GM13977 (cell line): ENCODE results near the gene VSIG8.

Experiments
- DNase-seq: peaks from one replicate; pipeline ENCODE4 v3.0.0; 2012; ENCODE audit warnings: low spot score
- in situ Hi-C: fragments of 300-500 bp; cut with MboI; formaldehyde crosslinking; loops from one replicate; pipeline ENCODE4 v1.12.0; 2022; ENCODE audit warnings: low sequenced_read_pairs, low pct_unique_long_range_greater_than_20kb, mixed read lengths, inconsistent platforms; ENCODE audit not compliant: unreplicated experiment
- TF ChIP-seq, protein P1 (sequence below): IDR thresholded peaks from 2 replicates; pipeline ENCODE4 v1.5.1; 2012; ENCODE audit warnings: mild to moderate bottlenecking, control low read depth; ENCODE audit not compliant: insufficient read depth; ENCODE audit errors: extremely low read depth, missing control alignments

VSIG8 gene

DNA sequence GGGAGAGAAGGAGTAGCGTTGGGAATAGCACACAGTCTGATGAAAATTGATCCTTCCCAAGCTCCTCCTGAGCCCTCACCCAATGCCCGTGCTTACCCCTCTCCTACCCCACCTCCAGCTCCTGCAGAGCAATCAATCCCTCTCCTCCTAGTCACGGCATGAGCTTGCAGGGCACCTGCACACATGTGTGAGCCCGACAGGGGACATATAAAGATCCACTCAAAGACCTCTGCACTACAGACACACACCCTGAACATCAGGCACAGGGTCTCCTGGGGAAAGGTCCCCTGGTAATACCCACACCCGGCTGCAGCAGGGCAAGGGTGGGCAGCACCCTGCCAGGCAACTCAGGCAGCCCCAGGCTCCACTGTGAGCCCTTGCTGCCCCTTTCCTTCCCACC is 426 bp downstream of the VSIG8 start:
- TF ChIP-seq, protein P1, sequence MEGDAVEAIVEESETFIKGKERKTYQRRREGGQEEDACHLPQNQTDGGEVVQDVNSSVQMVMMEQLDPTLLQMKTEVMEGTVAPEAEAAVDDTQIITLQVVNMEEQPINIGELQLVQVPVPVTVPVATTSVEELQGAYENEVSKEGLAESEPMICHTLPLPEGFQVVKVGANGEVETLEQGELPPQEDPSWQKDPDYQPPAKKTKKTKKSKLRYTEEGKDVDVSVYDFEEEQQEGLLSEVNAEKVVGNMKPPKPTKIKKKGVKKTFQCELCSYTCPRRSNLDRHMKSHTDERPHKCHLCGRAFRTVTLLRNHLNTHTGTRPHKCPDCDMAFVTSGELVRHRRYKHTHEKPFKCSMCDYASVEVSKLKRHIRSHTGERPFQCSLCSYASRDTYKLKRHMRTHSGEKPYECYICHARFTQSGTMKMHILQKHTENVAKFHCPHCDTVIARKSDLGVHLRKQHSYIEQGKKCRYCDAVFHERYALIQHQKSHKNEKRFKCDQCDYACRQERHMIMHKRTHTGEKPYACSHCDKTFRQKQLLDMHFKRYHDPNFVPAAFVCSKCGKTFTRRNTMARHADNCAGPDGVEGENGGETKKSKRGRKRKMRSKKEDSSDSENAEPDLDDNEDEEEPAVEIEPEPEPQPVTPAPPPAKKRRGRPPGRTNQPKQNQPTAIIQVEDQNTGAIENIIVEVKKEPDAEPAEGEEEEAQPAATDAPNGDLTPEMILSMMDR: no peak
- in situ Hi-C loops: no loop called here
- no peak for DNase-seq

DNA sequence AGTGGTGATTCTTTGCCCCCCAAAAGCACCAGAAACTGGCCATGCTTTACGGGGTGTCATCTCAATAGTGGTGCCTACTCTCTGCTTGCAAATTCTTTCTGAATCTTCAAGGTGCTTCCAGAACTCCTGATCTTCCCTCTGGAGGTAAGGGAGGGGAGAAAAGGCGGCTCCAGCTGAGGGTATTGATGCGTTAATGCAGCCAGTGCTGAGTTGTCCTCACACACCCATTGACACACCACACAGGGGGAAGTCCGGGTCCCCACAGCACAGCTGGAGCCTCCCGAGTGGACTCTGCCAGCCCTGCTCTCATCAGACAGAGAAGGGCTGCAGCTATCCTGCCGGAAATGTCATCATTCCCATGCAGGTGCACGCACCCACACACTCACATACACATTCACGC is 1.2 kb downstream of the VSIG8 start:
- in situ Hi-C loops: no loop called here
- DNase-seq: no peak
- TF ChIP-seq, protein P1: no peak

DNA sequence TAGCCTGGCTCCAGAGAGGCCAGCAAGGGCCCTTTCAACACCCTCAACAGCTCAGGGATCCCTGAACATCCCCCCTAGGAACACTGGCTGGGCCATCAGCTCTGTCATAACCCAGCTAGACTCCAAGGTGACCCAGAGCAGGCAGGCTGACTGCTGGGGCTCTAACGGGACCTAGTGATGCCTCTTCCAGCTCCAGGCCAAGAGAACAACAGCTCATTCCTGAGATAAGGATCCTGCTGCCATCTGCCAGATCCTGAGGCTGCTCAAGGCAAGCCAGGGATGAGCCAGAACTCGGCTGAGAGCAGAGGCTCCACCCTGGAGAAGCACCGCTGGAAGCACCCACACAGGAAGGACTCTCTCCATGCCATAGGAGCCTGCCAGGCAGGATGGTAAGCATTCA is 2.0 kb downstream of the VSIG8 start:
- in situ Hi-C loops: no loop called here

DNA sequence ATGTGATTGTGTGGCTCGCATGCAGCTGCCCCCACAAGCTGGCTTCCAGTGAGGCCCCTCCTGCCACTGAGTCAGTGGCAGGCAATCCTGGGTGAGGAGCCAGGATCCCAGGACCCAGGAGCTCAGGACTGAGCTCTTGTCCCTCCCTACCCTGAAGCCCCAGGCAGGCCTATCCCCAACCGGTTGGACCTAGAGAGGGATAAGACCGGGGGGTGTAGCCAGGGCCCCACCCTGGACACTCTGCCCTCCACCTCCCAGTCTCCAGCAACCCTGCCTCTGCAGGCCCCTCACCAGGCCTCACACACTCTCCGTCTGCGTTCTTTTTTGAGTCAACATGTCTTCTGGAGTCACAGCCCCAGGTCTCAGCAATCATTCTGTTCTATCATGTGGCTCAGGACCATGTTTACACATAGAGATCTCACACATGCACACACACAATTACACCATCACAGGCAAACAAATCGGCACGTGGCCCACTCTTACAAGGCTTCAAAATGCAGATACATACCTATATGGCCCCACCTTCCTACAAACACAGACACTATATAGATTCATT is 2.6 kb downstream of the VSIG8 start:
- TF ChIP-seq, protein P1: no peak
- no peak for DNase-seq
- in situ Hi-C loops: no loop called here

More for the DNA sequence above, 2.0 kb downstream of the VSIG8 start:
- no peak for DNase-seq
- TF ChIP-seq, protein P1: no peak

- in situ Hi-C loops: no loop called here
- DNase-seq: no peak
- TF ChIP-seq, protein P1: no peak
These were observed 4.6 kb downstream of the VSIG8 start for GRCh38 chr1:159857889-159858288.

DNA sequence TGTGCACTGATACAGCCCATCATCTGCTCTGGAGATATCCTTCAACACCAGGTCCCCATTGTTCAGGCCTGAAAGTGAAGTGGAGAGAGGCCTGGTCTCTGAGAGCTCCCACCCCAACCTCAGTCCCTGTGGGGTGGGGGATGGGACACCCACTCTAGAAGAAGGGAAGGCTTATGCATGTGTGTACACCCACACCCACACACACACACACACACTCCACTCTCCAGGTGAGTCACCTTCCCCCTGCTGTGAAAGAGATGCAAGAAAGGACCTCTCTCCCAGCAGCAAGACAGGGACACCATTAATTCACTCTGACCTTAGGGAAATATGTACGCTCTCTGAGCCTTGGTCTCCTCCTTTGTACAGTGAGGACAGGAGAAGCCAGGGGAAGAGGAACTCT is 5.9 kb downstream of the VSIG8 start:
- in situ Hi-C loops: no loop called here
- TF ChIP-seq, protein P1: no peak

DNA sequence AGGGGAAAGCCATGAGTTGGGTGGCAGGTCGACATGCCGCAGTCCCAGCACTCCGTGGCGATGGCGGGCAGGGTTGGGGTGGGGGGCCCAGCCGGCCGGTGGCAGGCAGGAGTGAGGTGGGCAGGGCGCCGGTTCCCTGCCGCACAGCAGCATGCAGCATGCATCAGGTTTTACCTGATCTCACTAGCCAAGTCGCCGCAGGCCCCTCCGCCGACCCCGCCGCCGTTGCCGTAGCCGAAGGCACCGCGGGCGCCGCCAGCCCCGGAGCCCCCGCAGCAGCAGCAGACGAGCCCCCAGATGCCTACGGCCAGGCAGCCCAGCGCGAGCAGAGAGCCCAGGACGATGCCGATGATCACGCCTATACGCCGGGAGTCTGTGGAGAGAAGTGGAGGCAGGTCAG is 6.7 kb downstream of the VSIG8 start:
- no peak for DNase-seq
- in situ Hi-C loops: no loop called here
- TF ChIP-seq, protein P1: no peak

More for the DNA sequence above, 5.9 kb downstream of the VSIG8 start:
- DNase-seq: no peak
